HFFc6 (cell line): ENCODE results near the gene WNT5A. TPM values are rescaled to one million over a fixed set of nuclear protein-coding genes. Genes with fewer than 3 reads are reported as not detected.

Experiments used
- DNase-seq: peaks from one replicate; pipeline ENCODE4 v3.0.0-alpha.2; 2018
- H3K27ac Mint-ChIP-seq: 2 replicates; pipeline ENCODE4 v1.8.0; 2020; ENCODE audit warnings: mild to moderate bottlenecking, mixed read lengths
- H3K27me3 Mint-ChIP-seq: 2 replicates; pipeline ENCODE4 v1.8.0; 2021; ENCODE audit warnings: mild to moderate bottlenecking, moderate library complexity, mixed read lengths; ENCODE audit not compliant: insufficient read depth
- H3K36me3 Mint-ChIP-seq: 2 replicates; pipeline ENCODE4 v1.8.0; 2021; ENCODE audit warnings: low read depth, mixed read lengths
- H3K4me1 Mint-ChIP-seq: 2 replicates; pipeline ENCODE4 v1.8.0; 2020; ENCODE audit warnings: low read depth, mixed read lengths
- H3K4me3 Mint-ChIP-seq: 2 replicates; pipeline ENCODE4 v1.8.0; 2020; ENCODE audit warnings: mild to moderate bottlenecking, moderate library complexity, mixed read lengths
- H3K9me3 Mint-ChIP-seq: 2 replicates; pipeline ENCODE4 v1.8.0; 2020; ENCODE audit warnings: mild to moderate bottlenecking, mixed read lengths
- total RNA-seq, 6 experiments: library from RNA; stranded (reverse); fragmentation: NEBNext Ultra II Directional; extraction: Animal tissue kit (Norgen Biotek cat#: 25700); gene quantifications; 2 replicates in 1 of 6; 3 replicates in 5 of 6; pipeline ENCODE4 v1.2.3, GENCODE V29; 2021
- TF ChIP-seq, protein P1 (sequence below): fragments of 200-600 bp; sonication (generic); IDR thresholded peaks from 2 replicates; pipeline ENCODE4 v1.5.0; 2021; ENCODE audit warnings: antibody characterized with exemption, mild to moderate bottlenecking

Gene WNT5A
- total RNA-seq, 6 experiments from 2014 or later: 240 to 387 (median 256) TPM

DNA sequence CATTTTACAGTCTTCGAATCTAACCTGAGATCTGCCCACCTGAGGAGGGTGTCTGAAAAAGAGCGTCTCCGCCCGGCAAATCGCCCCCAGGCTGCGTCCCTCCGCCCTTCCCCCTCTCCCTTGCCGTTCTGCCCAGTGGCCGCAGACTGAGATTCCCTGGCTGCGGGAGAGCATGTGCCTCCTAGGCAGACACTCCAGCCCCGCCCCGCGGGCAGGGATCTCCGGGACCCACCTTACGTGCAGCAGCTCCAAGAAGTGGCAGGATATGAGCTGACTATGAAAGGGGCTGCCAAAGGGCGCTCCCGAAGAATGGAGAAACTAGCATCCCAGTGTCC, 2.7 kb upstream of the WNT5A start:
- peaks cover 11% of the 10 kb centered on the region for H3K27me3 Mint-ChIP-seq
- no peak overlapping the region for H3K27ac Mint-ChIP-seq

DNA sequence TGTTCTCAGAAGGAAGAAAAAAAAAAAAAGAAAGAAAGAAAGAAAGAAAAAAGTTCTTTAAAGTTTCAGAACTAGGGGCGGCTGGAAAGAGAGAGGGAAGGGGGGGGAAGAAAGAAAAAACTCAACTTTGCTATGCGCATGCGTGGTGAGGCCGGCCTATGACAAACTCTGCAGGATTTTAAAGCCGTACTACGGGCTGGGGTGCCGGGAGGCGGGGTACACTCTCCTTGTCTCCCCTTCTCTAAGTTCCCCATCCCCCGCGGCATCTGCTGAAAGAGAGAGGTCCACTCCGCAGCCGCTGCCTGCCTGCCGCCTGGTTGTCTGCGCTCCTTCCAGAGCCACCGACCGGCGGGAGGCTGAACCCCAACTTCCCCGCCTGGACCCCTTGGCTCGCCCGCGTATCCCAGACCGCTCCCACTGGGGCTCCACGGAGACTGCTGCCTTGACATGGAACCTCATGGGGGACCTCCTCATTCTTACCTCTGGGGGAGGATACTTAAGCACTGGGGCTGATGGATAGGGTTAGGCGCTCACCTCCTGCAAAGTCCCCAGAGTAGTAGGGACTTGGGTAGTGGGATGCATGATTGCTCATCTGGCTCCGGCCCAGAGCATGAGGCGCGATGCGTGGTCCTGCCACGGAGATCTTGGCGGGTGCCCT, 1.4 kb upstream of the WNT5A start:
- H3K27ac Mint-ChIP-seq: peak overlapping the region; percentile 73
- peak overlapping the region; percentile 98 for H3K4me3 Mint-ChIP-seq
- peaks cover 14% of the 10 kb centered on the region for H3K27me3 Mint-ChIP-seq
- TF ChIP-seq, protein P1, sequence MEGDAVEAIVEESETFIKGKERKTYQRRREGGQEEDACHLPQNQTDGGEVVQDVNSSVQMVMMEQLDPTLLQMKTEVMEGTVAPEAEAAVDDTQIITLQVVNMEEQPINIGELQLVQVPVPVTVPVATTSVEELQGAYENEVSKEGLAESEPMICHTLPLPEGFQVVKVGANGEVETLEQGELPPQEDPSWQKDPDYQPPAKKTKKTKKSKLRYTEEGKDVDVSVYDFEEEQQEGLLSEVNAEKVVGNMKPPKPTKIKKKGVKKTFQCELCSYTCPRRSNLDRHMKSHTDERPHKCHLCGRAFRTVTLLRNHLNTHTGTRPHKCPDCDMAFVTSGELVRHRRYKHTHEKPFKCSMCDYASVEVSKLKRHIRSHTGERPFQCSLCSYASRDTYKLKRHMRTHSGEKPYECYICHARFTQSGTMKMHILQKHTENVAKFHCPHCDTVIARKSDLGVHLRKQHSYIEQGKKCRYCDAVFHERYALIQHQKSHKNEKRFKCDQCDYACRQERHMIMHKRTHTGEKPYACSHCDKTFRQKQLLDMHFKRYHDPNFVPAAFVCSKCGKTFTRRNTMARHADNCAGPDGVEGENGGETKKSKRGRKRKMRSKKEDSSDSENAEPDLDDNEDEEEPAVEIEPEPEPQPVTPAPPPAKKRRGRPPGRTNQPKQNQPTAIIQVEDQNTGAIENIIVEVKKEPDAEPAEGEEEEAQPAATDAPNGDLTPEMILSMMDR: no peak
- peaks cover 20% of the 10 kb centered on the region for H3K36me3 Mint-ChIP-seq
- H3K4me1 Mint-ChIP-seq: peaks cover 60% of the 10 kb centered on the region
- peak; percentile 85 for DNase-seq
- no peaks in the 10 kb centered on the region for H3K9me3 Mint-ChIP-seq

More for the DNA sequence above, 2.7 kb upstream of the WNT5A start:
- Mint-ChIP-seq H3K36me3 (peaks cover 14% of the 10 kb centered on the region), H3K4me1 (peaks cover 48% of the 10 kb centered on the region), H3K4me3 (peak overlapping the region; percentile 98), H3K9me3 (no peaks in the 10 kb centered on the region)
- TF ChIP-seq, protein P1: no peak
- no peak for DNase-seq

DNA sequence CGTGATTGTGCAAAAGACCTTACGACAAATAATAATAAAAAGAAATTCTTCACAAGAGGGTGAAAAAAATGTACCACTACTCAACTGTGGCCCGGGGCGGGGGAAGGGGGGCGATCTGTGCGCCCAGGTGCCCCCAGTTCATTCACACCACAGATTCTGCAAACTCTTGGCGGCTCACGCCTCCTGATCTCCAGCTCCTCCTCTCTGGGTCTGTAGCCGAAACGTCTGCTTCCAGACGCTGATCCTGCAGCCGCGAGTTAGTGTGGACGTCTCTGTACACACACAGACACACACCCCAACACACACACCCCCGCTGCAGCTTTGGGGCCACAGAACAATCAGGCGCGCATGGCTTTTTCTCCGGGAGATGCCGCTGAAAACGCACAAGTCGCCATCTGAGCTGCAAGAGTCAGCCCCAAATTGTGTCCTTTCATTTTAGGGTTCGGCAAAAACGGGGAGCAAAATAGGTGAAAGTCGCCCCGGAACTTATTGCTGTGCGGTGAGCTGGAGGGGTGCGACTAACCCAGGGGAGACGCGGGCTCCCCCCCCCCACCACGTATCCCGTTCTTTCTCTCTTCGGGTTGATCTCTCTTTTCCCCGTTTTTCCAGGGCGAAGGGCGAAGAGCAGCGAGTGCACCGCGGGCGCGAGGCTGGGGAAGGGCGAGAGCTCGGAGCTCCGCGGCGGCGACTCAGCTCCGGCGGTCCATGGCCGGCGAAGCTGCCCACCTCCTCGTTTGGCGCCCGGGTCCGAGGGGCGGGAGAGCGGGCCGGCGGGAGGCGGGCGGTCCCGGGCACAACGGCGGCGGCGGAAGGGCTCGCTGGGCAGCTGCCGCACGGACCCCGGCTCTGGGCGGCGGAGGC, 505 bp upstream of the WNT5A start:
- H3K9me3 Mint-ChIP-seq: no peaks in the 10 kb centered on the region
- DNase-seq: peak; percentile 59
- peaks cover 14% of the 10 kb centered on the region for H3K27me3 Mint-ChIP-seq
- peaks cover 28% of the 10 kb centered on the region for H3K36me3 Mint-ChIP-seq
- H3K4me3 Mint-ChIP-seq: peak overlapping the region; percentile 98
- TF ChIP-seq, protein P1: no peak
- H3K4me1 Mint-ChIP-seq: peaks cover 63% of the 10 kb centered on the region
- peak overlapping the region; percentile 97 for H3K27ac Mint-ChIP-seq

DNA sequence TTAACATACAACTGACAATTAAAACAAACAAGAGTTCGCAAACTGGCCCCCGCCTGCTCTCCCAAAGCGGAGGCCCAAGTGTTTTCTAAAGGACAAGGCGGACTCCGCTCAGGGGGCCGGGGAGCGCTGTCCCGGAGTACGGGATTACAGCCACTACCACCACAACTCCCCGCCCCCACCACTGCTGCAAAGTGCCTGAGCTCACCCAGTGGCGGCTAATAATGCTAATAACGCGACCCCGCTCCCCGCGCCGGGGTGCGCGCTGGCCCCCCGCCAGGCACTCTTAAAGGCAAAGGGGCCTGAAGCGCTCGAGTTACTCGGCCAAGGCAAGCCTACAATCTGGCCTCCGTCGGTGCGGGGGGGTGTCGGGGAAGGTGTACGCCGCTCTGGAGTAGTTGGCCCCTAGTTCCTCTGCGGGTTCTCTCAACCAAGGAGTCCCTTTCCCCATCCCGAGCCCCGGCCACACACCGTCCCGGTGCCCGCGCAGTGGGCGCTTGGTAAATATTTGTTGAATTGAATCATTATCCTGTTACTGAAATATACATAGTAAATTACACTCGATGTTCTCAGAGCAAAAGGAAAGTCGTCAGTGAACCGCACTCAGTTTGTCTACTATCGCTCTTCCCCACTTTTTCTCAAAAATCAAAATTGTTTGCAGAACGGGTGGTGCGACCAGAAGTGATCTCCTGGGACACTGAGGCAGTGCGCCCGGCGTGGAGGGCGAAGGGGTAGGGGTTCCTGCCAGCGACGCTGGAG, 827 bp downstream of the WNT5A start:
- TF ChIP-seq, protein P1: no peak
- DNase-seq: peak; percentile 58
- peaks cover 14% of the 10 kb centered on the region for H3K27me3 Mint-ChIP-seq
- peaks cover 28% of the 10 kb centered on the region for H3K36me3 Mint-ChIP-seq
- H3K9me3 Mint-ChIP-seq: no peaks in the 10 kb centered on the region
- H3K4me1 Mint-ChIP-seq: peaks cover 50% of the 10 kb centered on the region
- peak overlapping the region; percentile 97 for H3K27ac Mint-ChIP-seq
- peak overlapping the region; percentile 98 for H3K4me3 Mint-ChIP-seq
